ENCODE data around the gene RAMACL. TPM values are rescaled to one million over a fixed set of nuclear protein-coding genes. Genes with fewer than 3 reads are reported as not detected.

The RAMACL gene
- polyA plus RNA-seq, 1 experiment = 0.26 TPM

- H3K27me3 ChIP-seq (ENCODE audit: control insufficient read depth, insufficient read depth, low read length) = no peaks in the 10 kb centered on the region
- no peak for DNase-seq (ENCODE audit: low read depth)
- no peaks in the 10 kb centered on the region for H3K36me3 ChIP-seq (ENCODE audit: control insufficient read depth, insufficient read depth, low read length)
- H3K4me3 ChIP-seq (ENCODE audit: low read depth, low read length) = no peak overlapping the region
- ChIA-PET POLR2A (no interaction called here), CTCF (interaction anchor here (1.0 to 1.4 kb wide), 2 partner anchors 18 to 34 kb away, joined by 3 read pairs; no protein-coding TSS in a partner anchor)
- TF ChIP-seq CTCF (IDR thresholded peaks at IDR 0.05; ENCODE audit: insufficient read depth, low read depth, low read length) = no peak
Observed at GRCh38 chr6:166595949-166596348, 9.5 kb upstream of the RAMACL start.

- H3K36me3 ChIP-seq (ENCODE audit: control insufficient read depth, insufficient read depth, low read length) = no peaks in the 10 kb centered on the region
- DNase-seq (ENCODE audit: low read depth) = peak; percentile 87
- H3K4me3 ChIP-seq (ENCODE audit: low read depth, low read length) = no peak overlapping the region
- no peak for TF ChIP-seq CTCF (IDR thresholded peaks at IDR 0.05; ENCODE audit: insufficient read depth, low read depth, low read length)
- CTCF ChIA-PET = interaction anchor here (1.0 to 1.4 kb wide), 2 partner anchors 19 to 35 kb away, joined by 3 read pairs; no protein-coding TSS in a partner anchor
- POLR2A ChIA-PET = no interaction called here
- no peaks in the 10 kb centered on the region for H3K27me3 ChIP-seq (ENCODE audit: control insufficient read depth, insufficient read depth, low read length)
Observed at GRCh38 chr6:166595061-166595780, 8.7 kb upstream of the RAMACL start.

- no peak for DNase-seq (ENCODE audit: low read depth)
- no peaks in the 10 kb centered on the region for H3K27me3 ChIP-seq (ENCODE audit: control insufficient read depth, insufficient read depth, low read length)
- POLR2A ChIA-PET = no interaction called here
- H3K4me3 ChIP-seq (ENCODE audit: low read depth, low read length) = no peak overlapping the region
- TF ChIP-seq CTCF (IDR thresholded peaks at IDR 0.05; ENCODE audit: insufficient read depth, low read depth, low read length) = no peak
- H3K36me3 ChIP-seq (ENCODE audit: control insufficient read depth, insufficient read depth, low read length) = no peaks in the 10 kb centered on the region
- CTCF ChIA-PET = no interaction called here
Observed at GRCh38 chr6:166592821-166593220, 6.3 kb upstream of the RAMACL start.

DNA sequence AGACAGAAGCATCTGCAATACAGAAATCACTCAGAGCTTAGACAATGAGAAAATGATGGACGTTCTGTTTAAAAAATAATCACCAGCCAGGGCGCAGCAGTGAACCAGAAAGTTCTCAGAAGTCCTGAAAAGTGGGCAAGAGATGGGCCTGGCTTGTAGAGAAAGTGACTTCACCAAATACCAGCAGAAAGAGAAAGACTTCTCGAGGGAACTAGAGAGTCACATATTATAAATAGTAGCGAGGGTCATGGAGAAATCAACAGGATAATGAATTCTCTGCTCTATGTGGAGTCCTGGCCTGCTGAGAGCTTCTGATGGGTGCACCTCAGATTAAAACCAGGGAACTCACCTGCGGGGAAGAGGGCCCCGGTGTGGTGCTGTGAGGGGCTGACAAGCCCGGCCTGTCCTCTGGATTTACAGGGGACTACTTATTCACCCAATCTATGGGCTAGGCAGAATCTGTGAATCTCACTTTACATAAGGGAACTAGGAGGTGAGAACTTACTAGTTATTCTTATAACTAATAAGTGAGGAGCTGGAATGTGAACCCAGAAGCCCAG, 5.6 kb upstream of the RAMACL start:
- CTCF ChIA-PET = no interaction called here

More for the DNA sequence above, 5.6 kb upstream of the RAMACL start:
- no peak for TF ChIP-seq CTCF (IDR thresholded peaks at IDR 0.05; ENCODE audit: insufficient read depth, low read depth, low read length)
- DNase-seq (ENCODE audit: low read depth) = no peak
- Histone ChIP-seq H3K4me3 (ENCODE audit: low read depth, low read length) (no peak overlapping the region), H3K36me3 (ENCODE audit: control insufficient read depth, insufficient read depth, low read length) (no peaks in the 10 kb centered on the region), H3K27me3 (ENCODE audit: control insufficient read depth, insufficient read depth, low read length) (no peaks in the 10 kb centered on the region)
- POLR2A ChIA-PET = no interaction called here

Measured in BJ (cell line).